Activated CD8-positive, alpha-beta memory T cell treated with anti-CD3 and anti-CD28 coated beads, Interleukin-2, amount 50 U/mL, for 48 hours (primary cell): ENCODE results near the gene GPR21.

Experiments used
- DNase-seq: peaks from one replicate; pipeline ENCODE4 v3.0.0-alpha.2; 2020

GPR21 gene

GRCh38 chr9:123067136-123067535 lies 33.7 kb downstream of the GPR21 start:
- no peak for DNase-seq

GRCh38 chr9:123069010-123069481 lies 35.6 kb downstream of the GPR21 start:
- no peak for DNase-seq

GRCh38 chr9:123070198-123070597 lies 36.7 kb downstream of the GPR21 start:
- no peak for DNase-seq

GRCh38 chr9:123072407-123072995 lies 39.0 kb downstream of the GPR21 start:
- no peak for DNase-seq

GRCh38 chr9:123073441-123073840 lies 40.0 kb downstream of the GPR21 start:
- no peak for DNase-seq

- no peak for DNase-seq
Observed at GRCh38 chr9:123073991-123074422, 40.5 kb downstream of the GPR21 start.

GRCh38 chr9:123074628-123075027 lies 41.2 kb downstream of the GPR21 start:
- DNase-seq, result no peak

GRCh38 chr9:123080444-123080843 lies 47.0 kb downstream of the GPR21 start:
- no peak for DNase-seq

GRCh38 chr9:123081824-123082223 lies 48.4 kb downstream of the GPR21 start:
- DNase-seq, result no peak

GRCh38 chr9:123083680-123084079 lies 50.2 kb downstream of the GPR21 start:
- DNase-seq, result no peak

- no peak for DNase-seq
Observed at GRCh38 chr9:123084256-123084655, 50.8 kb downstream of the GPR21 start.
